Mesendoderm (in vitro differentiated cells): ENCODE measurements around the gene NEURL3.
A peak's percentile ranks its signal among the peaks of the same experiment; 100 is the strongest.

ENCODE experiments used
- DNase-seq: peaks from one replicate; pipeline ENCODE4 v3.0.0; 2013
- H2AK5ac ChIP-seq: 2 replicates; pipeline ENCODE4 v1.6.1; 2013; ENCODE audit warnings: low read length, inconsistent platforms
- H2BK120ac ChIP-seq: 2 replicates; pipeline ENCODE4 v1.6.1; 2013; ENCODE audit warnings: low read depth, mild to moderate bottlenecking, low read length, moderate library complexity, mixed read lengths
- H2BK15ac ChIP-seq: replicated peaks from 2 replicates; pipeline ENCODE4 v1.6.1; 2013; ENCODE audit warnings: low read depth, mild to moderate bottlenecking, moderate library complexity
- H2BK5ac ChIP-seq: 2 replicates; pipeline ENCODE4 v1.6.1; 2013; ENCODE audit warnings: low read length, inconsistent platforms
- H3K18ac ChIP-seq: 2 replicates; pipeline ENCODE4 v1.6.1; 2013; ENCODE audit warnings: mild to moderate bottlenecking, low read length, mixed read lengths
- H3K23ac ChIP-seq: one replicate; pipeline ENCODE4 v1.6.1; 2013; ENCODE audit warnings: low read length
- H3K27ac ChIP-seq: 2 replicates; pipeline ENCODE4 v1.5.1; 2013; ENCODE audit warnings: low read depth, mild to moderate bottlenecking, inconsistent platforms, low read length, moderate library complexity
- H3K27me3 ChIP-seq: 2 replicates; pipeline ENCODE4 v1.6.1; 2013; ENCODE audit warnings: low read length, control low read depth, mild to moderate bottlenecking, inconsistent platforms; ENCODE audit not compliant: insufficient read depth, poor library complexity
- H3K36me3 ChIP-seq: 2 replicates; pipeline ENCODE4 v1.6.1; 2013; ENCODE audit warnings: low read length, inconsistent platforms; ENCODE audit not compliant: control insufficient read depth, insufficient read depth
- H3K4ac ChIP-seq: one replicate; pipeline ENCODE4 v1.6.1; 2013; ENCODE audit warnings: low read depth, mild to moderate bottlenecking, low read length, moderate library complexity
- H3K4me1 ChIP-seq: 2 replicates; pipeline ENCODE4 v1.6.1; 2013; ENCODE audit warnings: low read depth, low read length, inconsistent platforms; ENCODE audit not compliant: control insufficient read depth
- H3K4me2 ChIP-seq: 2 replicates; pipeline ENCODE4 v1.6.1; 2013; ENCODE audit warnings: low read length
- H3K4me3 ChIP-seq: 2 replicates; pipeline ENCODE4 v1.5.1; 2013; ENCODE audit warnings: mild to moderate bottlenecking, low read length
- H3K56ac ChIP-seq: one replicate; pipeline ENCODE4 v1.6.1; 2013; ENCODE audit warnings: low read length
- H3K79me1 ChIP-seq: 2 replicates; pipeline ENCODE4 v1.6.1; 2013; ENCODE audit warnings: low read length, inconsistent platforms
- H3K79me2 ChIP-seq: 2 replicates; pipeline ENCODE4 v1.6.1; 2013; ENCODE audit warnings: mild to moderate bottlenecking, low read length; ENCODE audit not compliant: control insufficient read depth, insufficient read depth
- H3K9ac ChIP-seq: 2 replicates; pipeline ENCODE4 v1.6.1; 2013; ENCODE audit warnings: low read length, inconsistent platforms
- H4K5ac ChIP-seq: one replicate; pipeline ENCODE4 v1.6.1; 2013; ENCODE audit warnings: low read length
- H4K8ac ChIP-seq: one replicate; pipeline ENCODE4 v1.6.1; 2013; ENCODE audit warnings: low read depth, mild to moderate bottlenecking, control low read depth, low read length, moderate library complexity
- WGBS: extraction: QIAGEN DNeasy Blood & Tissue Kit; methylation state at CpG from one replicate; pipeline ENCODE4 v1.1.7; 2013; ENCODE audit warnings: low lambda C conversion rate, missing lambda C conversion rate; ENCODE audit not compliant: insufficient coverage; ENCODE audit errors: extremely low coverage; 5-methylcytosine and 5-hydroxymethylcytosine counted together

The NEURL3 gene

DNA sequence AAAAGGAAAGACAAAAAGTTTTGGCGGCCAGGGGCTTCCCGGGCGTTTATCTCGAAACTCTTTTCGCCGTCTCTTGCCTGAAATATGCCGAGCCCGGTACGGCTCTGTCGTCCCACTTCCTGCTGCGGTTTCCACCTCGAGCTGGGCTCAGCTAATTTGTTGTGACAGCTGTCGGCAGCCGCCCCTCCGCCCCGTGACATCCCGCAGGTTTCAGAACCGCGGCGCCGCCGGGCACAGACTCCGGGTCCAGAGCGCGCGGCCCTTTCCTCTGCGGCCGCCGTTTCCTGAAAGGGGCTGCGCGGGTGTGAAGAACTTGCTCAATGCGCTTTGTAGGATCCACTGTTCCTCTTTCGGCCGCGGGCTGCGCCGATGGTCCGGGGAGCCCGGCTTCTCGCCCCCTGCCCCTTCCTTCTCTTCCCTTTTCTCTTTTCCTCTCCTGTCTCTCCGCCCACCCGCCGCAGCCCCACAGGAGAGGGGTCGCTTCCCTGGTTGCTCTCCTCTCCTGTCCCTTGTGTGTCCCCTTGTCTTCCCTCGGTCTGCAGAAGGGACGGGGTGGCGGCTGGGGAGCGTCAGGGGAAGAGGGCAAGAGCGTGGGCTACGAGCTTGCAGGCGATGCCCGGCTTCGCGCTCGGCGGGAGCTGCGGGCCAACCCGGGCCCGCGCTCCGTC, 32.0 kb upstream of the NEURL3 start:
- Histone ChIP-seq H2BK120ac (no peak overlapping the region), H3K4me1 (peaks cover 13% of the 10 kb centered on the region), H3K79me2 (no peaks in the 10 kb centered on the region), H2BK15ac (no peak overlapping the region), H4K5ac (no peak overlapping the region), H3K18ac (no peak overlapping the region), H3K4ac (no peak overlapping the region), H2AK5ac (no peak overlapping the region), H3K27me3 (peaks cover 3% of the 10 kb centered on the region), H3K36me3 (no peaks in the 10 kb centered on the region), H3K9ac (peak overlapping the region; percentile 68), H3K27ac (no peak overlapping the region), H3K4me3 (peak overlapping the region; percentile 40), H3K4me2 (peak overlapping the region; percentile 69), H3K56ac (peak overlapping the region; percentile 82), H4K8ac (no peak overlapping the region), H2BK5ac (no peak overlapping the region), H3K79me1 (no peaks in the 10 kb centered on the region), H3K23ac (no peak overlapping the region)
- DNase-seq: peak; percentile 67
- no CpG with 5 or more reads among the region's 61 CpGs for WGBS

DNA sequence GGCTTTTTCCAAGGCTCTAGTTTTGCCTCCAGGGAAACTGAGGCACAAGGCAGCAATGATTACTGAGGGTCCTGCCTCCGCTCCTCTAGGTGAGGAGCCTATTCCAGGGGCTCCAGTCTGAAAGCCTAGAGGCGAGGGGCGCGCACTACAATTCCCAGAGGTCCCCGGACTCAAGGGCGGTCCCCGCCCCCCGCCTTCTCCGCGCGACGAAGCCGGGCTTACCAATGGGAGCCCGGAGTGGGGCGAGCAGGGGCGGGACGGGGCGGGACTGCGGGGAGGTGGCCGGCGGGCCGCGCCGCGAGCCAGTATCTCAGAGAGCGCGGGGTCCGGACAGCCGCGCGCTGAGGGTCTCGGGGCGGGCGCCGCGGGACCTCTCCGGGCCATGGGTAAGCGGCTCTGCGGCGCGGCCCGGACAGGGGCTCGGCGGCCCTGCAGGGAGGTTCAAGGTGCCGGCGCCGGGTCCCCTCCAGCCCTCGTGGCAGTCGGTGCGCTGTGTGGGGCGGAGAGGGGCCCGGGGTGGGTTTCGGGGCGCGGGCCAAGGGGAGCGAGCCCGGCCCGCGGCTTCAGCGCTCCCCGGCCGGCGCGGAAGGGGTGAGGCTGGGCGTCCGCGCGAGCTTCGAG, 31.4 kb upstream of the NEURL3 start, which contains the start of gene ARID5A:
Gene ARID5A (plus strand): TSS at position 308 of the 621 bp plus-strand sequence. CDS start 75 bp downstream, at position 383.
- peak within 1 kb of the TSS; percentile 82 for H3K56ac ChIP-seq
- H3K79me1 ChIP-seq: no peaks in the 10 kb centered on the region
- peak; percentile 95 for DNase-seq
- peak within 1 kb of the TSS; percentile 69 for H3K4me2 ChIP-seq
- no peak within 1 kb of the TSS for H3K18ac ChIP-seq
- no peak within 1 kb of the TSS for H4K5ac ChIP-seq
- peaks cover 13% of the 10 kb centered on the region for H3K4me1 ChIP-seq
- no peaks in the 10 kb centered on the region for H3K79me2 ChIP-seq
- no peak within 1 kb of the TSS for H3K27ac ChIP-seq
- WGBS: no CpG with 5 or more reads among the region's 69 CpGs
- no peaks in the 10 kb centered on the region for H3K36me3 ChIP-seq
- no peak within 1 kb of the TSS for H3K4ac ChIP-seq
- peaks cover 3% of the 10 kb centered on the region for H3K27me3 ChIP-seq
- no peak within 1 kb of the TSS for H3K23ac ChIP-seq
- no peak within 1 kb of the TSS for H2BK15ac ChIP-seq
- H3K9ac ChIP-seq: peak within 1 kb of the TSS; percentile 68
- no peak within 1 kb of the TSS for H2AK5ac ChIP-seq
- H2BK5ac ChIP-seq: no peak within 1 kb of the TSS
- H3K4me3 ChIP-seq: peak within 1 kb of the TSS; percentile 40
- H4K8ac ChIP-seq: no peak within 1 kb of the TSS
- no peak within 1 kb of the TSS for H2BK120ac ChIP-seq

DNA sequence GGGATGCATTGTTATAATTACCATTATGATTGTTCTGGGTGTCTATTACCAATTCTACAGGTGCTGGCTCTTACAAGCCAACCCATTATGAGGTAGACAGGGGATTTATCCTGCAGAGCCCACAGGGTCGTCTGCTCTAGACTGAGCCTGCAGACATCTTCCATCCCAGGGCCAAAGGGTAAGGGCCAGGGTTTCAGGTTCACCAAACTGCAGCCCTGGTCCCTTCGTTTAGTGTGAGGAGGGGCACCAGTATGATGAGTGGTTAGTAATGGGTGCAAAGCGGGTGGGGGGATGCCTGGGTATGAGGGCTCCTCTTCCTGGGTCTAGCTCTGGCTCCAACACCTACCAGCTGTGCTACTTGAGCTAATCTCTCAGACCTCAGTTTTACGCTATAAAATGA, 30.2 kb upstream of the NEURL3 start:
- H3K18ac ChIP-seq: no peak overlapping the region
- no peak overlapping the region for H2BK15ac ChIP-seq
- no peak overlapping the region for H2BK120ac ChIP-seq
- no peak overlapping the region for H4K5ac ChIP-seq
- no peak for DNase-seq
- no peak overlapping the region for H3K4me3 ChIP-seq
- H3K36me3 ChIP-seq: no peaks in the 10 kb centered on the region
- no peak overlapping the region for H3K4ac ChIP-seq
- no peaks in the 10 kb centered on the region for H3K79me2 ChIP-seq
- WGBS: no CpG with 5 or more reads among the region's 4 CpGs
- no peak overlapping the region for H3K23ac ChIP-seq
- H3K4me1 ChIP-seq: peaks cover 13% of the 10 kb centered on the region
- no peak overlapping the region for H2AK5ac ChIP-seq
- H3K56ac ChIP-seq: no peak overlapping the region
- no peak overlapping the region for H3K27ac ChIP-seq
- no peaks in the 10 kb centered on the region for H3K79me1 ChIP-seq
- H3K27me3 ChIP-seq: peaks cover 3% of the 10 kb centered on the region
- no peak overlapping the region for H2BK5ac ChIP-seq
- H3K9ac ChIP-seq: no peak overlapping the region
- H3K4me2 ChIP-seq: no peak overlapping the region
- H4K8ac ChIP-seq: no peak overlapping the region

DNA sequence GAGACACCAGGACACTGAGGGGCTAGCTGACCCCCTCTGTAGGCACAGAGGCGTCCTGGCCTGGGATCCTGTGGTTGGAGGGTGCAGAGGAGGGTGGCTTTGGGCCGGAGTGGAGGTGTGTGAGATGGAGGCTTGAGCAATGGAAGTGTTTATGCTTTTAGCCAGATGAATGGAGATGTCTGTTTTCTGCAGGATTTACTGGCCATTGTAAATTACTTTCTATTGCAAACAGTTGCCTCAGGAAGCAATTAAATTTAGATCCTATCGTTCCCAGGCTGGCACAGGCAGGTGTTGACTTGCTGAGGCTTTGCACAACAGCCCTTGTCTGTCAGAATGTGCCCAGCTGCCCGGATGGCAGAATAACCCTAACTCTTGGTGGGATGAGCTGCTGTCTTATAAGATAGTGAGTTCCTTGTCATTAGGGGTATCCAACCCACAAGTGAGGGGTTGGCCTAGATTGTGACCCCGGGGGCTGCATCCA, 29.6 kb upstream of the NEURL3 start:
- Histone ChIP-seq H3K9ac (no peak overlapping the region), H3K79me2 (no peaks in the 10 kb centered on the region), H2BK5ac (no peak overlapping the region), H3K4me3 (no peak overlapping the region), H2AK5ac (no peak overlapping the region), H3K27me3 (peaks cover 3% of the 10 kb centered on the region), H3K23ac (no peak overlapping the region), H3K79me1 (no peaks in the 10 kb centered on the region), H4K5ac (no peak overlapping the region), H3K36me3 (no peaks in the 10 kb centered on the region), H2BK120ac (no peak overlapping the region), H3K4ac (no peak overlapping the region), H3K18ac (no peak overlapping the region), H3K4me1 (peaks cover 10% of the 10 kb centered on the region), H3K56ac (no peak overlapping the region), H4K8ac (no peak overlapping the region), H3K27ac (no peak overlapping the region), H3K4me2 (no peak overlapping the region), H2BK15ac (no peak overlapping the region)
- no peak for DNase-seq
- WGBS: no CpG with 5 or more reads among the region's 5 CpGs

DNA sequence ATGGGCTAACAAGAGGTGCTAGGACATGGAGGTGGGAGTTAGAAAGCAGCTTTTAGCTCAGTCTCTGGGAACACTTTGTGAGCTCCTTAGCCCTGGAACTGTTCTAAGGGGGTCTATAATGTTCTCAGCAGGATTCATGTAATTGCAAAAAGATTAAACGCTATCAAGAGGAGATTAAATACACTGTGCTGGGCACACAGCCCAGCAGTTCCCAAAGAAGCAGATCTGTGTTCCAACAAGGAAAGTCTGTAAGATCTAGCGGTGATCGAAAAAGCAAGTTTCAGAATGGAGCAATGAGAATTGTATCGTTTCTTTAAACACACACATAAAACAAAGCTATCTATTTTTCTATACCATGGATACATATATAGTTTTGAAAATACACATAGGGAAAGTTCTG, 29.0 kb upstream of the NEURL3 start:
- H3K23ac ChIP-seq: no peak overlapping the region
- H3K4me3 ChIP-seq: no peak overlapping the region
- H3K56ac ChIP-seq: no peak overlapping the region
- WGBS: no CpG with 5 or more reads among the region's 4 CpGs
- no peaks in the 10 kb centered on the region for H3K79me2 ChIP-seq
- no peak overlapping the region for H4K8ac ChIP-seq
- no peak overlapping the region for H2BK15ac ChIP-seq
- H3K36me3 ChIP-seq: no peaks in the 10 kb centered on the region
- H2AK5ac ChIP-seq: no peak overlapping the region
- H3K4ac ChIP-seq: no peak overlapping the region
- no peak overlapping the region for H2BK120ac ChIP-seq
- no peak overlapping the region for H4K5ac ChIP-seq
- H3K79me1 ChIP-seq: no peaks in the 10 kb centered on the region
- DNase-seq: no peak
- peaks cover 3% of the 10 kb centered on the region for H3K27me3 ChIP-seq
- H3K4me1 ChIP-seq: peaks cover 6% of the 10 kb centered on the region
- no peak overlapping the region for H3K4me2 ChIP-seq
- H3K18ac ChIP-seq: no peak overlapping the region
- no peak overlapping the region for H3K9ac ChIP-seq
- H3K27ac ChIP-seq: no peak overlapping the region
- H2BK5ac ChIP-seq: no peak overlapping the region
